GM23338 (cell line): ENCODE measurements around the gene PHKA2. TPM values are rescaled to one million over a fixed set of nuclear protein-coding genes. Genes with fewer than 3 reads are reported as not detected.

Experiments
- ATAC-seq: fragments of 200-7000 bp; cut with Tn5 transposase; 3 replicates; pipeline ENCODE4 v1.9.1; 2020
- DNase-seq: peaks from one replicate; pipeline ENCODE4 v3.0.0-alpha.2; 2015; ENCODE audit warnings: low spot score
- H2AFZ ChIP-seq: fragments of 200-600 bp; sonication (generic); 2 replicates; pipeline ENCODE4 v1.8.0; 2016; ENCODE audit warnings: antibody characterized with exemption, mild to moderate bottlenecking, moderate library complexity
- H3F3A ChIP-seq: fragments of 200-600 bp; sonication (generic); replicated peaks from 2 replicates; pipeline ENCODE4 v1.8.0; 2017; ENCODE audit warnings: antibody characterized with exemption, mixed run types, low read depth
- H3K27ac ChIP-seq: fragments of 200-600 bp; sonication (generic); 2 replicates; pipeline ENCODE4 v1.6.1; 2016; ENCODE audit warnings: low read depth
- H3K27me3 ChIP-seq: fragments of 200-600 bp; sonication (generic); 2 replicates; pipeline ENCODE4 v1.8.0; 2016; ENCODE audit warnings: mild to moderate bottlenecking, mixed run types, moderate library complexity; ENCODE audit not compliant: insufficient read depth
- H3K36me3 ChIP-seq: fragments of 200-600 bp; sonication (generic); 2 replicates; pipeline ENCODE4 v1.8.0; 2016; ENCODE audit warnings: mild to moderate bottlenecking; ENCODE audit not compliant: insufficient read depth
- H3K4me1 ChIP-seq: fragments of 200-600 bp; sonication (generic); 2 replicates; pipeline ENCODE4 v1.8.0; 2016; ENCODE audit warnings: mild to moderate bottlenecking, moderate library complexity; ENCODE audit not compliant: insufficient read depth
- H3K4me2 ChIP-seq: fragments of 200-600 bp; sonication (generic); 2 replicates; pipeline ENCODE4 v1.7.1; 2017; ENCODE audit warnings: mixed run types
- H3K4me3 ChIP-seq: fragments of 200-600 bp; sonication (generic); 2 replicates; pipeline ENCODE4 v1.6.1; 2016; ENCODE audit warnings: mixed run types
- H3K79me2 ChIP-seq: fragments of 200-600 bp; sonication (generic); replicated peaks from 2 replicates; pipeline ENCODE4 v1.8.0; 2017; ENCODE audit warnings: mild to moderate bottlenecking; ENCODE audit not compliant: insufficient read depth
- H3K9me2 ChIP-seq: fragments of 200-600 bp; sonication (generic); 2 replicates; pipeline ENCODE4 v1.8.0; 2017; ENCODE audit not compliant: insufficient read depth
- H4K20me1 ChIP-seq: fragments of 200-600 bp; sonication (generic); replicated peaks from 2 replicates; pipeline ENCODE4 v1.8.0; 2017; ENCODE audit warnings: mild to moderate bottlenecking; ENCODE audit not compliant: insufficient read depth
- H3K27ac Mint-ChIP-seq: 2 replicates; pipeline ENCODE4 v1.8.0; 2020; ENCODE audit warnings: inconsistent platforms, mild to moderate bottlenecking, moderate library complexity, mixed read lengths
- H3K27me3 Mint-ChIP-seq: 3 replicates; pipeline ENCODE4 v1.8.0; 2022; ENCODE audit warnings: low read depth, mild to moderate bottlenecking, moderate library complexity, mixed read lengths, inconsistent platforms; ENCODE audit not compliant: insufficient read depth, poor library complexity
- H3K36me3 Mint-ChIP-seq: 3 replicates; pipeline ENCODE4 v1.8.0; 2021; ENCODE audit warnings: low read depth, mild to moderate bottlenecking, inconsistent platforms, moderate library complexity, mixed read lengths
- H3K4me1 Mint-ChIP-seq: 3 replicates; pipeline ENCODE4 v1.8.0; 2020; ENCODE audit warnings: mild to moderate bottlenecking, inconsistent platforms, mixed read lengths
- H3K4me3 Mint-ChIP-seq: 3 replicates; pipeline ENCODE4 v1.8.0; 2021; ENCODE audit warnings: moderate library complexity, mild to moderate bottlenecking, inconsistent platforms, mixed read lengths
- H3K9me3 Mint-ChIP-seq: 3 replicates; pipeline ENCODE4 v1.8.0; 2020; ENCODE audit warnings: moderate library complexity, mild to moderate bottlenecking, inconsistent platforms, mixed read lengths
- CREB1 ChIP-seq: fragments of 250-450 bp; sonication (Bioruptor Pico); IDR thresholded peaks from 2 replicates; pipeline ENCODE4 v1.5.0; 2020; ENCODE audit warnings: low read depth, mild to moderate bottlenecking, moderate library complexity
- ETS1 ChIP-seq: IDR thresholded peaks from 2 replicates; pipeline ENCODE4 v1.6.1; 2016; ENCODE audit warnings: antibody characterized with exemption
- EZH2 ChIP-seq: fragments of 200-600 bp; sonication (generic); IDR thresholded peaks from one replicate; pipeline ENCODE4 v1.8.0; 2017; ENCODE audit warnings: antibody characterized with exemption, mild to moderate bottlenecking, low read depth; ENCODE audit not compliant: unreplicated experiment
- JUNB ChIP-seq: IDR thresholded peaks from one replicate; pipeline ENCODE4 v1.6.1; 2016; ENCODE audit warnings: antibody characterized with exemption; ENCODE audit not compliant: unreplicated experiment
- NANOG ChIP-seq: IDR thresholded peaks from 2 replicates; pipeline ENCODE4 v1.6.1; 2016; ENCODE audit warnings: antibody characterized with exemption, borderline replicate concordance
- POLR2AphosphoS5 ChIP-seq: IDR thresholded peaks from 2 replicates; pipeline ENCODE4 v1.6.1; 2016; ENCODE audit warnings: antibody characterized with exemption, low read depth
- REST ChIP-seq: IDR thresholded peaks from one replicate; pipeline ENCODE4 v1.6.1; 2018; ENCODE audit warnings: antibody characterized with exemption; ENCODE audit not compliant: unreplicated experiment
- STAT1 ChIP-seq: IDR thresholded peaks from one replicate; pipeline ENCODE4 v1.6.1; 2016; ENCODE audit warnings: antibody characterized with exemption; ENCODE audit not compliant: unreplicated experiment
- ZNF114 ChIP-seq: fragments of 250-450 bp; sonication (Bioruptor Pico); IDR thresholded peaks from 2 replicates; pipeline ENCODE4 v1.5.0; 2020; ENCODE audit warnings: mild to moderate bottlenecking, moderate library complexity
- ZNF331 ChIP-seq: fragments of 250-450 bp; sonication (Bioruptor Pico); IDR thresholded peaks from 2 replicates; pipeline ENCODE4 v1.5.0; 2020; ENCODE audit warnings: low read depth, mild to moderate bottlenecking, moderate library complexity
- ZNF462 ChIP-seq: fragments of 250-450 bp; sonication (Bioruptor Pico); IDR thresholded peaks from 2 replicates; pipeline ENCODE4 v1.5.0; 2020; ENCODE audit warnings: mild to moderate bottlenecking, moderate library complexity
- polyA plus RNA-seq: library from polyadenylated mRNA; unstranded; fragments of >200 nt; fragmentation: Nextera tagmentation; extraction: Ambion mirVana; gene quantifications from 2 replicates; pipeline ENCODE4 v1.2.1, GENCODE V29; 2016
- total RNA-seq: library from RNA; depleted of rRNA; stranded (reverse); fragments of >200 nt; shearing (Covaris generic); gene quantifications from 2 replicates; pipeline ENCODE4 v1.2.3, GENCODE V29; 2014
- TF ChIP-seq, protein P1 (sequence below), 2 experiments: fragments of 200-600 bp in 1 of 2; sonication (generic) in 1 of 2; conservative IDR thresholded peaks; 2 replicates each; pipeline versions ENCODE4 v1.5.1 to v1.6.1; 2016 to 2017; ENCODE audit warnings: antibody characterized with exemption in 2 of 2, low read depth in 2 of 2, mild to moderate bottlenecking in 2 of 2, moderate library complexity in 1 of 2

Gene PHKA2
- total and polyA plus RNA-seq, 2 experiments from 2014 or later, result 8.0 to 23.9 TPM

- H3K27ac Mint-ChIP-seq, result no peak overlapping the region
- H3K9me3 Mint-ChIP-seq, result no peaks in the 10 kb centered on the region
- DNase-seq, result no peak
- Histone ChIP-seq H3K79me2 (no peaks in the 10 kb centered on the region), H3K4me1 (no peaks in the 10 kb centered on the region), H3K4me2 (no peak overlapping the region), H3K9me2 (no peaks in the 10 kb centered on the region), H2AFZ (no peak overlapping the region), H3F3A (no peaks in the 10 kb centered on the region), H4K20me1 (no peaks in the 10 kb centered on the region), H3K36me3 (no peaks in the 10 kb centered on the region), H3K4me3 (no peak overlapping the region), H3K27ac (no peak overlapping the region), H3K27me3 (no peaks in the 10 kb centered on the region)
- ATAC-seq, result peak; percentile 32; the same call in 1 of the 3 replicates
- no peaks in the 10 kb centered on the region for H3K36me3 Mint-ChIP-seq
- H3K4me1 Mint-ChIP-seq, result no peaks in the 10 kb centered on the region; the same call in 2 of the 3 replicates
- H3K27me3 Mint-ChIP-seq, result peaks cover 3% of the 10 kb centered on the region
- TF ChIP-seq ZNF114 (CRISPR knock-in tag), result no peak
- no peak for TF ChIP-seq STAT1
- TF ChIP-seq CREB1 (CRISPR knock-in tag), result no peak
- TF ChIP-seq ZNF331, result no peak
- no peak for TF ChIP-seq EZH2
- TF ChIP-seq, protein P1, sequence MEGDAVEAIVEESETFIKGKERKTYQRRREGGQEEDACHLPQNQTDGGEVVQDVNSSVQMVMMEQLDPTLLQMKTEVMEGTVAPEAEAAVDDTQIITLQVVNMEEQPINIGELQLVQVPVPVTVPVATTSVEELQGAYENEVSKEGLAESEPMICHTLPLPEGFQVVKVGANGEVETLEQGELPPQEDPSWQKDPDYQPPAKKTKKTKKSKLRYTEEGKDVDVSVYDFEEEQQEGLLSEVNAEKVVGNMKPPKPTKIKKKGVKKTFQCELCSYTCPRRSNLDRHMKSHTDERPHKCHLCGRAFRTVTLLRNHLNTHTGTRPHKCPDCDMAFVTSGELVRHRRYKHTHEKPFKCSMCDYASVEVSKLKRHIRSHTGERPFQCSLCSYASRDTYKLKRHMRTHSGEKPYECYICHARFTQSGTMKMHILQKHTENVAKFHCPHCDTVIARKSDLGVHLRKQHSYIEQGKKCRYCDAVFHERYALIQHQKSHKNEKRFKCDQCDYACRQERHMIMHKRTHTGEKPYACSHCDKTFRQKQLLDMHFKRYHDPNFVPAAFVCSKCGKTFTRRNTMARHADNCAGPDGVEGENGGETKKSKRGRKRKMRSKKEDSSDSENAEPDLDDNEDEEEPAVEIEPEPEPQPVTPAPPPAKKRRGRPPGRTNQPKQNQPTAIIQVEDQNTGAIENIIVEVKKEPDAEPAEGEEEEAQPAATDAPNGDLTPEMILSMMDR (conservative IDR thresholded peaks at IDR 0.05; ENCODE audit: low read depth in 2 of 2), result no peak
- TF ChIP-seq NANOG, result no peak
- TF ChIP-seq ZNF462 (CRISPR knock-in tag), result no peak
- TF ChIP-seq ETS1, result no peak
- TF ChIP-seq JUNB, result no peak
- no peak for TF ChIP-seq REST
- no peak for TF ChIP-seq POLR2AphosphoS5
- H3K4me3 Mint-ChIP-seq, result no peak overlapping the region
Measured at GRCh38 chrX:18875256-18875878, 108.5 kb downstream of the PHKA2 start.
